ENCODE results near the gene ZFPM1. TPM values are rescaled to one million over a fixed set of nuclear protein-coding genes. Genes with fewer than 3 reads are reported as not detected.

ZFPM1 gene
- total RNA-seq, 1 experiment from 2014 or later, result 3.9 TPM

DNA sequence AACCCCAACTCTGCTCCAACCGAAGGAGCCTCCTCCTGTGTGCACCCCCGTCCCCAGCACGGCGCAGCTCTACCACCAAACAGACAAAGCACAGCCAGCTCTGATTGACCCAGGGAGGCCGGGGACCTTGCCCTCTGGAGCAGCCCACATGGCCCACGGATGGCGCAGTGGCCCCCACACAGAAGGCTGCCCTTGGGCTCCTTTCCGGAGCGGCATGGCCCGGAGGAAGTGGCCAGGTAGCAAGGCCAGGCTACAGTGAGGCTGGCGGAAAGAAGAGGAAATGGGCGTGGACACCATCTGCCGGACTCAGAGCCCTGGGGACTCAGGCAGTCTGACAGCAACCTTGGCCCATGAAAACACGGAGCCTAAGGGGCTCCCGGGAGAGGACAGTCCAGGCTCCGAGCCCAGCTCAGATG lies 97.2 kb downstream of the ZFPM1 start:
- no peak overlapping the region for H3K27ac ChIP-seq (ENCODE audit: low read length)
- no peaks in the 10 kb centered on the region; the same call in 1 of the 2 replicates for H3K27me3 ChIP-seq (ENCODE audit: control insufficient read depth, insufficient read depth, low read length)
- DNase-seq (ENCODE audit: low read depth, low spot score) (no peak), ATAC-seq (no peak)
- POLR2A ChIA-PET, result no interaction called here
- no peaks in the 10 kb centered on the region for H3K9me3 ChIP-seq (ENCODE audit: control insufficient read depth, insufficient read depth, low read depth, low read length)
- in situ Hi-C loops (cut with HindIII; ENCODE audit: low pct_unique_long_range_greater_than_20kb, low sequenced_read_pairs) (no loop called here), intact Hi-C loops (cut with micrococcal nuclease; ENCODE audit: unreplicated experiment) (no loop called here)
- H3K4me1 ChIP-seq (ENCODE audit: control insufficient read depth, insufficient read depth, low read length), result no peaks in the 10 kb centered on the region
- TF ChIP-seq SIN3A (IDR thresholded peaks at IDR 0.05; ENCODE audit: borderline replicate concordance, insufficient read depth, low read depth, low read length) (no peak), TCF7L2 (IDR thresholded peaks at IDR 0.05; ENCODE audit: low read depth, low read length) (no peak), POLR2AphosphoS5 (IDR thresholded peaks at IDR 0.05; ENCODE audit: low read depth, low read length) (no peak)
- TF ChIP-seq, protein P1, sequence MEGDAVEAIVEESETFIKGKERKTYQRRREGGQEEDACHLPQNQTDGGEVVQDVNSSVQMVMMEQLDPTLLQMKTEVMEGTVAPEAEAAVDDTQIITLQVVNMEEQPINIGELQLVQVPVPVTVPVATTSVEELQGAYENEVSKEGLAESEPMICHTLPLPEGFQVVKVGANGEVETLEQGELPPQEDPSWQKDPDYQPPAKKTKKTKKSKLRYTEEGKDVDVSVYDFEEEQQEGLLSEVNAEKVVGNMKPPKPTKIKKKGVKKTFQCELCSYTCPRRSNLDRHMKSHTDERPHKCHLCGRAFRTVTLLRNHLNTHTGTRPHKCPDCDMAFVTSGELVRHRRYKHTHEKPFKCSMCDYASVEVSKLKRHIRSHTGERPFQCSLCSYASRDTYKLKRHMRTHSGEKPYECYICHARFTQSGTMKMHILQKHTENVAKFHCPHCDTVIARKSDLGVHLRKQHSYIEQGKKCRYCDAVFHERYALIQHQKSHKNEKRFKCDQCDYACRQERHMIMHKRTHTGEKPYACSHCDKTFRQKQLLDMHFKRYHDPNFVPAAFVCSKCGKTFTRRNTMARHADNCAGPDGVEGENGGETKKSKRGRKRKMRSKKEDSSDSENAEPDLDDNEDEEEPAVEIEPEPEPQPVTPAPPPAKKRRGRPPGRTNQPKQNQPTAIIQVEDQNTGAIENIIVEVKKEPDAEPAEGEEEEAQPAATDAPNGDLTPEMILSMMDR (IDR thresholded peaks at IDR 0.05), result no peak
- TF ChIP-seq, protein P2, sequence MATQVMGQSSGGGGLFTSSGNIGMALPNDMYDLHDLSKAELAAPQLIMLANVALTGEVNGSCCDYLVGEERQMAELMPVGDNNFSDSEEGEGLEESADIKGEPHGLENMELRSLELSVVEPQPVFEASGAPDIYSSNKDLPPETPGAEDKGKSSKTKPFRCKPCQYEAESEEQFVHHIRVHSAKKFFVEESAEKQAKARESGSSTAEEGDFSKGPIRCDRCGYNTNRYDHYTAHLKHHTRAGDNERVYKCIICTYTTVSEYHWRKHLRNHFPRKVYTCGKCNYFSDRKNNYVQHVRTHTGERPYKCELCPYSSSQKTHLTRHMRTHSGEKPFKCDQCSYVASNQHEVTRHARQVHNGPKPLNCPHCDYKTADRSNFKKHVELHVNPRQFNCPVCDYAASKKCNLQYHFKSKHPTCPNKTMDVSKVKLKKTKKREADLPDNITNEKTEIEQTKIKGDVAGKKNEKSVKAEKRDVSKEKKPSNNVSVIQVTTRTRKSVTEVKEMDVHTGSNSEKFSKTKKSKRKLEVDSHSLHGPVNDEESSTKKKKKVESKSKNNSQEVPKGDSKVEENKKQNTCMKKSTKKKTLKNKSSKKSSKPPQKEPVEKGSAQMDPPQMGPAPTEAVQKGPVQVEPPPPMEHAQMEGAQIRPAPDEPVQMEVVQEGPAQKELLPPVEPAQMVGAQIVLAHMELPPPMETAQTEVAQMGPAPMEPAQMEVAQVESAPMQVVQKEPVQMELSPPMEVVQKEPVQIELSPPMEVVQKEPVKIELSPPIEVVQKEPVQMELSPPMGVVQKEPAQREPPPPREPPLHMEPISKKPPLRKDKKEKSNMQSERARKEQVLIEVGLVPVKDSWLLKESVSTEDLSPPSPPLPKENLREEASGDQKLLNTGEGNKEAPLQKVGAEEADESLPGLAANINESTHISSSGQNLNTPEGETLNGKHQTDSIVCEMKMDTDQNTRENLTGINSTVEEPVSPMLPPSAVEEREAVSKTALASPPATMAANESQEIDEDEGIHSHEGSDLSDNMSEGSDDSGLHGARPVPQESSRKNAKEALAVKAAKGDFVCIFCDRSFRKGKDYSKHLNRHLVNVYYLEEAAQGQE (IDR thresholded peaks at IDR 0.05; ENCODE audit: insufficient read depth in 1 of 2, low read depth in 2 of 2, low read length in 1 of 2), result no peak
- CTCF ChIA-PET, result interaction anchor here (0.5 kb wide), 1 partner anchor 8 kb away, joined by 6 read pairs; no protein-coding TSS in a partner anchor
- BruUV-seq (replicated peaks), result no TSS peak
- no peaks in the 10 kb centered on the region for H3K36me3 ChIP-seq (ENCODE audit: control insufficient read depth, insufficient read depth, low read length)
- H3K4me3 ChIP-seq (ENCODE audit: low read depth in 2 of 2, low read length in 2 of 2), result no peak overlapping the region

DNA sequence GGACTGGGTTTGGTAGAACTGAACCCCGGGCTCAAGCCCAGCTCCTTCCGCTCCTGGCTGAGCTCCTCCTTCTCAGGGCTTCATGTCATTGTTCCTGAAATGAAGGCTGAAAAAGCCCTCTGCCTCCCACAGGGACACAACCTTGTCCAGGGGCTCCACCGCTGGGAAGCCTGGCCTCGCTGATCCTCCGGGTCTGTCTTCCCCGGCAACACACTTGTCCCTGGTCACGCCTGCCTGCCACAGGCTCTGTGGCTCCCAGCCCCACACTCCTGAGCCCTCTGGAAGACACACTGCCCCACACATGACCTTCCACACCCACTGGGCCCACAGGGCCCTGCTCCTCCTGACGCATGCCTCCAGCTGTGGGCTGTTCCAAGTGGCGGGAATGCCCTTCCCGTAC lies 99.1 kb downstream of the ZFPM1 start:
- no TSS peak for BruUV-seq (replicated peaks)
- H3K4me3 ChIP-seq (ENCODE audit: low read depth in 2 of 2, low read length in 2 of 2), result no peak overlapping the region
- no peaks in the 10 kb centered on the region for H3K4me1 ChIP-seq (ENCODE audit: control insufficient read depth, insufficient read depth, low read length)
- DNase-seq (ENCODE audit: low read depth, low spot score), result no peak
- POLR2A ChIA-PET, result no interaction called here
- no peak for ATAC-seq
- intact Hi-C loops (cut with micrococcal nuclease; ENCODE audit: unreplicated experiment) (no loop called here), in situ Hi-C loops (cut with HindIII; ENCODE audit: low pct_unique_long_range_greater_than_20kb, low sequenced_read_pairs) (no loop called here)
- no peaks in the 10 kb centered on the region for H3K36me3 ChIP-seq (ENCODE audit: control insufficient read depth, insufficient read depth, low read length)
- H3K27ac ChIP-seq (ENCODE audit: low read length), result no peak overlapping the region
- H3K27me3 ChIP-seq (ENCODE audit: control insufficient read depth, insufficient read depth, low read length), result no peaks in the 10 kb centered on the region; the same call in 1 of the 2 replicates
- CTCF ChIA-PET, result no interaction called here
- TF ChIP-seq TCF7L2 (IDR thresholded peaks at IDR 0.05; ENCODE audit: low read depth, low read length) (no peak), POLR2AphosphoS5 (IDR thresholded peaks at IDR 0.05; ENCODE audit: low read depth, low read length) (no peak), SIN3A (IDR thresholded peaks at IDR 0.05; ENCODE audit: borderline replicate concordance, insufficient read depth, low read depth, low read length) (no peak)
- TF ChIP-seq, protein P2 (IDR thresholded peaks at IDR 0.05; ENCODE audit: insufficient read depth in 1 of 2, low read depth in 2 of 2, low read length in 1 of 2), result no peak
- TF ChIP-seq, protein P1 (IDR thresholded peaks at IDR 0.05), result no peak
- H3K9me3 ChIP-seq (ENCODE audit: control insufficient read depth, insufficient read depth, low read depth, low read length), result no peaks in the 10 kb centered on the region

All from Panc1 (cell line).